Upper lobe of left lung (tissue), 6 donors: ENCODE data around the gene MEIOB. TPM values are rescaled to one million over a fixed set of nuclear protein-coding genes. Genes with fewer than 3 reads are reported as not detected.

ENCODE experiments used
- ATAC-seq, 2 donors: fragments of 200-7000 bp; cut with Tn5 transposase; one replicate each; pipeline ENCODE4 v1.9.1; 2022; ENCODE audit warnings: mild to moderate bottlenecking in 2 of 2, moderate library complexity in 2 of 2; ENCODE audit not compliant: low FRiP score in 2 of 2
- DNase-seq, 2 donors: peaks; one replicate each; pipeline ENCODE4 v3.0.0-alpha.2; 2019 to 2020
- H3K27ac ChIP-seq, 4 donors: fragments of 200-600 bp; sonication (generic); one replicate each; pipeline ENCODE4 v1.5.1; 2016 to 2019
- H3K27me3 ChIP-seq, 4 donors: fragments of 200-600 bp; sonication (generic); one replicate each; pipeline ENCODE4 v1.5.1; 2017 to 2019
- H3K36me3 ChIP-seq, 4 donors: fragments of 200-600 bp; sonication (generic); one replicate each; pipeline ENCODE4 v1.5.1; 2016 to 2019
- H3K4me1 ChIP-seq, 4 donors: fragments of 200-600 bp; sonication (generic); one replicate each; pipeline ENCODE4 v1.5.1; 2018 to 2019
- H3K4me3 ChIP-seq, 4 donors: fragments of 200-600 bp; sonication (generic); one replicate each; pipeline ENCODE4 v1.5.1; 2017 to 2019; ENCODE audit warnings: mild to moderate bottlenecking in 2 of 4, moderate library complexity in 1 of 4
- H3K9me3 ChIP-seq, 4 donors: fragments of 200-600 bp; sonication (generic); one replicate each; pipeline ENCODE4 v1.5.1; 2018 to 2019
- CTCF ChIP-seq, 6 experiments: fragments of 450-650 bp in 4 of 6; fragments of 200-600 bp in 2 of 6; sonication (generic) in 2 of 6; IDR thresholded peaks; one replicate each; pipeline ENCODE4 v1.5.1; 2016 to 2019; ENCODE audit warnings: antibody characterized with exemption in 6 of 6
- EP300 ChIP-seq, 4 donors: sonication (generic); formaldehyde crosslinking; IDR thresholded peaks; one replicate each; pipeline ENCODE4 v1.5.1; 2017; ENCODE audit warnings: antibody characterized with exemption in 4 of 4, control low read depth in 2 of 4
- POLR2A ChIP-seq, 4 donors: fragments of 450-650 bp; IDR thresholded peaks; one replicate each; pipeline ENCODE4 v1.5.1; 2016 to 2017; ENCODE audit warnings: antibody characterized with exemption in 4 of 4, mild to moderate bottlenecking in 2 of 4
- POLR2AphosphoS5 ChIP-seq, 2 donors: sonication (generic); formaldehyde crosslinking; IDR thresholded peaks; one replicate each; pipeline ENCODE4 v1.5.1; 2017; ENCODE audit warnings: antibody characterized with exemption in 2 of 2
- WGBS, 2 donors: methylation state at CpG; one replicate each; pipeline ENCODE4 v1.1.5; 2017 to 2018; 5-methylcytosine and 5-hydroxymethylcytosine counted together
- total RNA-seq, 6 donors: library from RNA; depleted of rRNA in 4 of 6; stranded (reverse); fragments of >200 nt in 4 of 6; gene quantifications; one replicate each; pipeline versions ENCODE4 v1.1.0 to v1.2.1, GENCODE V29; 2016 to 2021
- donor health status: DM: no; HTN: no; CAD: no; lungs with moderate emphysema.
- donor health status: DM: no; HTN: yes; CAD: no; lungs with severe emphysema.

The MEIOB gene
- total RNA-seq, 6 donors from 2014 or later = 0.54 TPM; not detected in 5

- Histone ChIP-seq H3K27me3 (no peaks in the 10 kb centered on the region), H3K27ac (no peak overlapping the region), H3K9me3 (no peaks in the 10 kb centered on the region), H3K4me1 (peaks cover 3 to 8% (median 4%) of the 10 kb centered on the region in 4 donors), H3K36me3 (peaks cover 25 to 86% (median 65%) of the 10 kb centered on the region in 4 donors), H3K4me3 (no peak overlapping the region)
- WGBS, 2 donors = 94 to 100% methylated on average over 2 to 9 of the region's 9 CpGs
- DNase-seq = peak in 1 of 2 donors; percentile 69
- ATAC-seq = no peak
- no peak for TF ChIP-seq POLR2A (IDR thresholded peaks at IDR 0.05)
- no peak for TF ChIP-seq CTCF (IDR thresholded peaks at IDR 0.05)
- TF ChIP-seq POLR2AphosphoS5 (IDR thresholded peaks at IDR 0.05) = no peak
- TF ChIP-seq EP300 (IDR thresholded peaks at IDR 0.05) = no peak
Observed at GRCh38 chr16:1817276-1817589, 54.7 kb downstream of the MEIOB start.

- 91 to 97% methylated on average over 12 to 27 of the region's 40 CpGs for WGBS, 2 donors
- Histone ChIP-seq H3K4me3 (no peak overlapping the region), H3K4me1 (peaks cover 3 to 8% (median 4%) of the 10 kb centered on the region in 4 donors), H3K36me3 (peaks cover 20 to 80% (median 60%) of the 10 kb centered on the region in 4 donors), H3K9me3 (no peaks in the 10 kb centered on the region), H3K27ac (no peak overlapping the region), H3K27me3 (no peaks in the 10 kb centered on the region)
- ATAC-seq (no peak), DNase-seq (peak in 1 of 2 donors; percentile 72)
- TF ChIP-seq POLR2AphosphoS5 (IDR thresholded peaks at IDR 0.05) (no peak), CTCF (IDR thresholded peaks at IDR 0.05) (no peak), POLR2A (IDR thresholded peaks at IDR 0.05) (no peak)
Observed at GRCh38 chr16:1816396-1817275, 55.3 kb downstream of the MEIOB start.

GRCh38 chr16:1815461-1815860 lies 56.5 kb downstream of the MEIOB start:
- DNase-seq (no peak), ATAC-seq (no peak)
- H3K27ac ChIP-seq = no peak overlapping the region
- TF ChIP-seq POLR2A (IDR thresholded peaks at IDR 0.05) = no peak
- no peak for TF ChIP-seq POLR2AphosphoS5 (IDR thresholded peaks at IDR 0.05)
- no peak for TF ChIP-seq CTCF (IDR thresholded peaks at IDR 0.05)
- no peak for TF ChIP-seq EP300 (IDR thresholded peaks at IDR 0.05)
- H3K27me3 ChIP-seq = no peaks in the 10 kb centered on the region
- peaks cover 3 to 8% (median 4%) of the 10 kb centered on the region in 4 donors for H3K4me1 ChIP-seq
- H3K36me3 ChIP-seq = peaks cover 10 to 71% (median 55%) of the 10 kb centered on the region in 4 donors
- WGBS, 2 donors = 92 to 95% methylated on average over 11 of the region's 11 CpGs
- no peak overlapping the region for H3K4me3 ChIP-seq
- no peaks in the 10 kb centered on the region for H3K9me3 ChIP-seq

- peak; percentile 86 to 92 for ATAC-seq
- TF ChIP-seq EP300 (IDR thresholded peaks at IDR 0.05) (no peak), POLR2AphosphoS5 (IDR thresholded peaks at IDR 0.05) (peak; percentile 47 to 76), CTCF (IDR thresholded peaks at IDR 0.05) (peak; percentile 19 to 71 (median 49)), POLR2A (IDR thresholded peaks at IDR 0.05) (no peak)
- 25 to 35% methylated on average over 11 to 15 of the region's 17 CpGs for WGBS, 2 donors
- Histone ChIP-seq H3K4me3 (no peak overlapping the region), H3K9me3 (no peaks in the 10 kb centered on the region), H3K27me3 (no peaks in the 10 kb centered on the region), H3K36me3 (peaks cover 22 to 69% (median 55%) of the 10 kb centered on the region in 4 donors), H3K4me1 (peaks cover 3 to 8% (median 4%) of the 10 kb centered on the region in 4 donors), H3K27ac (no peak overlapping the region)
- DNase-seq = peak; percentile 87 to 91
Observed at GRCh38 chr16:1812732-1813163, 59.2 kb downstream of the MEIOB start.
